ENCODE measurements around the gene CRMP1.
A peak's percentile ranks its signal among the peaks of the same experiment; 100 is the strongest.
"Not testable (repeated sequence)": the region's sequence is repeated elsewhere in the genome, so short reads cannot be mapped to it uniquely, and the experiment has no call there.

Gene CRMP1

GRCh38 chr4:5887361-5888221 is 5.3 kb downstream of the CRMP1 start:
- DNase-seq: no peak

DNA sequence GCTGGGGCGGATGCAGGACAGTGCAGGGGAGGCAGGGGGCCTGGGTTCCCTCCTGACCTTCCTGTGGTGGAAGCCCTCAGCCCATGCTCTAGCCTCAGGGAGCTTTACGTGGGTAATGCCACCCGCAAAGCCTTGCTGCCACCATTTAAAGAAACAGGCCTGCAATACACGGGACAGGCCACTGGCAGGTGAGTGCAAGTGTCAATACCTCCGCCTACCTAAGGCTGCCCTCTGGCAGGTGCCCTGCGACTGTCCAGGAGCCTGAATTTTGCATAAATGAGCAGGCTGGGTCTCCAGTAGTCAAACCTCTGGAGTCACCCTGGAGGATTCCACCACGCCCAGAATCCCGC is 5.9 kb downstream of the CRMP1 start:
- DNase-seq: no peak

DNA sequence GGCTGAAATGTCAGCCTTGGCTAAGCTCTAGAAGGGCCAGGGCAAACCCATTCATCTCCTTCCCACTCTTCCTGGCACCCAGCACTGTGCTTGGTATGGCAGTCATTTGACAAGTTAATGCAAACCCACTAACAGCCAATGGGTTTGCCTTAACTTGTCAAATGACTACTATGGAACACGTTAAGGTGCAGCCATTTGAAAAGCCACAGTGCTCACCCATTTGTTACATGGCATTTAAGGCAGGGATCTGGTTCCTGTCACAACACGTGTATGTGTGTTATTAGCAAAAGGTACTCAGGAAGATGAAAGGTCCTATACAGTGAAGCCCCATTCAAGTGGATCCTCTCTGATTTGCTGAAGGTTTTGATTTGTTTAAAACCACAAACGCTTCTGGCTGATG is 7.2 kb downstream of the CRMP1 start:
- DNase-seq: no peak

DNA sequence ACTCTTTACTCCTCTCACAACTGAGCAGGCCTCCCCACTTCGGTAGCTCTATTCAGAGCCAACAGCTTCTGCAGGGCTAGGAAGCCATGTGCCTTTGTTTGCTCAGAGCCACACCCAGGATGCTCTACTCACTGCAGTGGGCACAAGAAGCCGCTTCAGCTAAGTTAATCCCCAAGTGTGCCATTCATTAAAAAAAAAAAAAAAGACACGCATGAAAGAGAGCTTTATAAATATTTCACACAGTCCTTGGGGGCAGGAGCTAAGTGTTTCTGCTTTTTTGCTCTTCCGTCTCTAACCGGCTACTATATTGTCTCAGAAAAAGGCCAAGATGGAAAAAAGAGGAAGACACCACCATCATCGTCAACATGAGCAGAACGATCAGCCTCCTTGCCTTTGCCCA is 8.1 kb downstream of the CRMP1 start:
- DNase-seq: no peak

GRCh38 chr4:5883916-5884315 is 9.0 kb downstream of the CRMP1 start:
- no peak for DNase-seq

DNA sequence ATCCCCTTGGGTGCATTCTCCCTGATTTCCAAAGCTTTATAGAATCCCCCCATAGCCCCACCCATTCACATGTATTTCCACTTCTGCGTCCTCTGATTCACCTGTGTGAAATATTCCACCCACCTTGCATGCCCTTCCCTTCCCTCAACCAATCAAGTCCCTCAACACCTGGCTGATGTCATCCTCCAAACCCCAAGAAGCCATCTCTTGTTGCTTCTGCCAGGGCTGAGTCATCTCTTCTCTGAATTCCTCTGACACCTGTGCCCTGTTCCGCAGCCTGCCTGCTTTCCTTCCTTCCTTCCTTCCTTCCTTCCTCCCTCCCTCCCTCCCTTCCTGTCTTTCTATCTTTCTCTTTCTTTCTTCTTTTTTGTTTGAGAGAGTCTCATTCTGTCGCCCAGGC is 9.9 kb downstream of the CRMP1 start:
- no peak for DNase-seq

GRCh38 chr4:5881340-5881739 is 11.5 kb downstream of the CRMP1 start:
- DNase-seq: no peak

- DNase-seq: peak; percentile 22
Measured at GRCh38 chr4:5878359-5878758, 14.5 kb downstream of the CRMP1 start.

- DNase-seq: no peak
Measured at GRCh38 chr4:5877392-5877791, 15.5 kb downstream of the CRMP1 start.

- no peak for DNase-seq
Measured at GRCh38 chr4:5874811-5875449, 18.0 kb downstream of the CRMP1 start.

DNA sequence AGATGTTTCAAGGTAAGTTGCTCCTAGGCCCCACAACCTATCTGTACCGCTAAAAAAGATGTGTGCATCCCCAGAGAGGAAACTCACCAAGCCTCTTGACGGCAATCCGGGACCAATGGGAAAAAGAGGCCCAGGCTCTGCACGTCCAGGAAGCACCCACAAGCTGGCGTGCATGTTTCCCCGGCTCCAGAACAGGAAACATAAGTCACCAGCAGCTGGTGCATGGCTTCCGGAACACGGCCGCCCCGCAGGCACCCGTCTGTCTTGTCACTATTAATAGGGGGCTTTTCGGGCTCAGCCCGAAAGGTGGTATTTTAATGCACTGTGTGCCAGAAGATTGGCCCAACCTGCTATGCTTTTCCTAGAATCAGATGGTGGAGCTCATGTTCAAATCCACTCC is 22.2 kb downstream of the CRMP1 start:
- no peak for DNase-seq

- no peak for DNase-seq
Measured at GRCh38 chr4:5869966-5870619, 22.8 kb downstream of the CRMP1 start.

- DNase-seq: no peak
Measured at GRCh38 chr4:5867866-5868265, 25.0 kb downstream of the CRMP1 start.

DNA sequence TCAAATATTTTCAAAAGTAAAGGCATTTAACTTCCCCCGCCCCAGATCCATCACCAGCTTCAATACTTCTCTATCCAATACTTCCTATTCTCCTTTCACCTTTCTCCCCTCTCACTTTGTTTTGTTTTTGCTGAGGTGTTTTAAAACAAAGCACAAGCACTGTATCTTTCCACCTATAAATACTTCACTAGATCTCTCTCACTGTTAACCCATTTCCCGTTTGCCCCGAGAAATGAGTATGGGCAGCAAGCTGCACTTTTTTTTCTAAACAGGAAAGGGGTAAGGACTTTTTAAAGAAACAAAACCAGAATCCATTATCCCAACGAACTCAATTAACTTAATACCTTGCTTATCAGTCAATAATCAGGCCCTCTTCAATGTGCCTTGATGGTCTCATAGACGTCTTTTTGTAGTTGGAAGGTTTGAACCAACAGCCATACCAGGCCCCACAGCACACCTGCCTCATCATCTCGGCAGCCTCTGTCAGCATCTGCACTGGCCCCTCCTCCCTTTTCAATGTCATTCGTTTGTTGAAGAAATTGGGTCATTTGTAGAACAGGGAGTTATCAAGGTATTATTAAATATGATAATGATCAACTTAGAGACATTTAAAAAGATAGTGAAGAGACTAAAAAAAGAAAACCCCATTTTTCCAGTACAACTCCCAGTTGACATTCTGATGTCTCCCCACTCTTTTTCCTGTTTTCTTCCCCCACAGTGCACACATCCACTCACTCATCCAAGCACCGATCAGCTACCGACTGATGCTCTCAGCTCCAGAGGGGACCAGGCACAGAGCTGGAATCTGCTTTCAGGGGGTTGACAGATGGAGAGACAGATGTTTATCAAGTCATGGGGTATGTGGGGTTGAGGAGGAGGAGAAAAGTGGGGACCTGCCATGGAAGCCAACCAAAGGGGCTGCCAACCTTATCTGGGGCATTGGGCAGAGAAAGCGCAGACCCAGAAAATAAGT is 25.8 kb downstream of the CRMP1 start:
- DNase-seq: no peak

- no peak for DNase-seq
Measured at GRCh38 chr4:5865896-5866599, 26.8 kb downstream of the CRMP1 start.

DNA sequence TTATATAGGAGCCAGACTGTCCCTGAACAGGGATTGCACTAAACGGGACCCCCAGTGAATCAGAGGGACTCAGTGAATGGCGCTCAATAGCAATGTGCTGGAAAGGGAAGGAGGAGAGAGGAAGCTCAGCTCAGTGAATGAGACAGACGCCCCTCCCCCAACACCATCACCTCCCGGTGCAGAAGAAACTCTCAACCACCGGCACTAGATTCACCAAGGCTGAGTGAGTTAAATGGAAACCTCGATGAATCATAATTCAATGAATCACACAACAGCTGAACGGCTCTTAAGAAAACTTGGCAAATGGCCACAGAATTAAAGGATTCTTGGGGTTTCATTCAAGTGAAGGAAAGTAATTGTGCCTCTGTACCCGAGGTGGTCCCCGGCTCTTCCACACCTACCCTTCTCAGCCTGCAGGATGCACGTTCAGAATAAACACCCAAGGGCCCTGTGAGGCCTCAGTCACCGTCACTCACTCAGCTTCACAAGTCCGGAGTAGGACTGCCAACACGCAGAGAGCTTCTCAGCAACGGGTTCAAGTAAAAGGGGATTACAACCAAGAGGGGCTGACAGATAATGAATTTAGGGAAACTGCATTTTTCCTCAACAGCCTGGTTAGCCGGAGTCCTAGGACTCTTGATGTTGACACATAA is 29.3 kb downstream of the CRMP1 start:
- no peak for DNase-seq

- no peak for DNase-seq
Measured at GRCh38 chr4:5858020-5858769, 34.7 kb downstream of the CRMP1 start.

- no peak for DNase-seq
Measured at GRCh38 chr4:5857199-5857598, 35.7 kb downstream of the CRMP1 start.

DNA sequence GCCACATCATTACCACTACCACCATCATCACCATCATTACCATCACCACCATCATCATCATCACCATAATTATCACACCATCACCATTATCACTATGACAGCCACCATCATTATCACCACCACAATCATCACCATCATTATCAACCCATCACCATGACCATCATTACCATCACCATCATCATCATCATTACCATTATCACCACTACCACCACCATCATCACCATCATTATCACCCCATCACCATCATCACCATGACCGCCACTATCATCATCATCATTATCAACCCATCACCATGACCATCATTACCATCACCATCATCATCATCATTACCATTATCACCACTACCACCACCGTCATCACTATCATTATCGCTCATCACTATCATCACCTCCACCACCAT is 36.5 kb downstream of the CRMP1 start:
- DNase-seq: not testable (repeated sequence)

GRCh38 chr4:5854929-5855328 is 38.0 kb downstream of the CRMP1 start:
- DNase-seq: no peak

All from NCI-H1436 treated with DMSO at 0.1 percent for 48 hours (cell line).